ENCODE results near the gene CDK5RAP2. TPM values are rescaled to one million over a fixed set of nuclear protein-coding genes. Genes with fewer than 3 reads are reported as not detected.

CDK5RAP2 gene
- total and polyA plus RNA-seq, 9 of the 15 experiments (the other 6 are each of a cell fraction or from before 2014, with no cell fraction given), result 19.9 to 68.8 (median 42.2) TPM

- TF ChIP-seq ERF (CRISPR knock-in tag; IDR thresholded peaks at IDR 0.05) (peak; percentile 90), ZKSCAN8 (CRISPR knock-in tag; IDR thresholded peaks at IDR 0.05) (peak; percentile 89), SAFB2 (IDR thresholded peaks at IDR 0.05; ENCODE audit: borderline replicate concordance, low read depth, low read length, severe bottlenecking) (no peak), SMARCA5 (IDR thresholded peaks at IDR 0.05) (no peak), SNIP1 (IDR thresholded peaks at IDR 0.05; ENCODE audit: low read depth) (no peak), SMAD3 (CRISPR knock-in tag; conservative IDR thresholded peaks at IDR 0.05) (peak; percentile 85; the same call in 1 of the 2 replicates), PATZ1 (CRISPR knock-in tag; IDR thresholded peaks at IDR 0.05; ENCODE audit: borderline replicate concordance) (no peak), ARHGAP35 (IDR thresholded peaks at IDR 0.05; ENCODE audit: partially characterized antibody) (no peak), SRSF7 (optimal IDR thresholded peaks at IDR 0.05; ENCODE audit: low read depth, low read length) (no peak), ZNF24 (IDR thresholded peaks at IDR 0.05) (no peak), JUN (IDR thresholded peaks at IDR 0.05; ENCODE audit: borderline replicate concordance, low read depth, low read length) (no peak), JUN (CRISPR knock-in tag; IDR thresholded peaks at IDR 0.05; ENCODE audit: borderline replicate concordance) (no peak), EZH2 (IDR thresholded peaks at IDR 0.05; ENCODE audit: borderline replicate concordance, low read depth, low read length) (no peak), RBM17 (IDR thresholded peaks at IDR 0.05; ENCODE audit: borderline replicate concordance, low read depth, low read length) (no peak), ZNF311 (CRISPR knock-in tag; IDR thresholded peaks at IDR 0.05) (peak; percentile 92), POLR2B (IDR thresholded peaks at IDR 0.05; ENCODE audit: low read depth, partially characterized antibody) (peak; percentile 57), MEF2A (IDR thresholded peaks at IDR 0.05; ENCODE audit: control insufficient read depth, low read depth, low read length) (no peak), NCOR1 (IDR thresholded peaks at IDR 0.05) (peak; percentile 28; the same call in 1 of the 2 replicates), ZKSCAN1 (IDR thresholded peaks at IDR 0.05; ENCODE audit: low read depth, low read length) (0 out of 2 replicates have a peak, but pooled peaks have one; percentile 44), FIP1L1 (IDR thresholded peaks at IDR 0.05; ENCODE audit: low read depth, low read length, poor library complexity, severe bottlenecking) (no peak), HMG20B (CRISPR knock-in tag; IDR thresholded peaks at IDR 0.05) (no peak), MECOM (CRISPR knock-in tag; IDR thresholded peaks at IDR 0.05) (peak; percentile 31), MCM5 (IDR thresholded peaks at IDR 0.05; ENCODE audit: low read depth) (no peak), GABPA (tag; conservative IDR thresholded peaks at IDR 0.05; ENCODE audit: low read depth) (peak; percentile 93), BRF2 (IDR thresholded peaks at IDR 0.05; ENCODE audit: borderline replicate concordance, insufficient read depth, insufficient read length) (no peak), PYGO2 (tag; IDR thresholded peaks at IDR 0.05) (0 out of 2 replicates have a peak, but pooled peaks have one; percentile 6), KLF10 (CRISPR knock-in tag; IDR thresholded peaks at IDR 0.05) (no peak), ZNF584 (CRISPR knock-in tag; IDR thresholded peaks at IDR 0.05; ENCODE audit: low read depth) (peak; percentile 93)
Measured at GRCh38 chr9:120580051-120580896, at the start of gene CDK5RAP2 (continued).

Data from K562 (cell line).